Loucy (cell line): ENCODE measurements around the gene CAMK2N2.

ENCODE experiments used
- CTCF ChIP-seq: fragments of 200-600 bp; sonication (generic); conservative IDR thresholded peaks from 2 replicates; pipeline ENCODE4 v1.5.1; 2014; ENCODE audit warnings: mild to moderate bottlenecking, antibody characterized with exemption, low read length
- EZH2phosphoT487 ChIP-seq: fragments of 200-600 bp; IDR thresholded peaks from 2 replicates; pipeline ENCODE4 v1.6.1; 2018; ENCODE audit warnings: antibody characterized with exemption, mild to moderate bottlenecking, moderate library complexity, borderline replicate concordance

- TF ChIP-seq EZH2phosphoT487 = no peak
- TF ChIP-seq CTCF = no peak
Measured at GRCh38 chr3:184238246-184238818, 23.0 kb downstream of the CAMK2N2 start.
